H9 (cell line): ENCODE measurements around the gene ALOX5. TPM values are rescaled to one million over a fixed set of nuclear protein-coding genes. Genes with fewer than 3 reads are reported as not detected.
"Not testable (repeated sequence)": the region's sequence is repeated elsewhere in the genome, so short reads cannot be mapped to it uniquely, and the experiment has no call there.

Experiments
- DNase-seq: peaks from one replicate; pipeline ENCODE4 v3.0.0-alpha.2; 2017
- H2AFZ ChIP-seq: one replicate; pipeline ENCODE4 v1.6.1; 2013; ENCODE audit warnings: mild to moderate bottlenecking, low read length, control low read depth, moderate library complexity
- H2AK5ac ChIP-seq: 2 replicates; pipeline ENCODE4 v1.6.1; 2013; ENCODE audit warnings: low read length, control low read depth, mixed read lengths; ENCODE audit not compliant: insufficient read length
- H2BK120ac ChIP-seq: one replicate; pipeline ENCODE4 v1.6.1; 2013; ENCODE audit warnings: low read depth, mild to moderate bottlenecking, low read length, control low read depth, inconsistent platforms; ENCODE audit not compliant: poor library complexity, severe bottlenecking
- H2BK12ac ChIP-seq: 2 replicates; pipeline ENCODE4 v1.6.1; 2013; ENCODE audit warnings: low read length, control low read depth, mixed read lengths, low read depth; ENCODE audit not compliant: insufficient read length
- H2BK15ac ChIP-seq: 2 replicates; pipeline ENCODE4 v1.6.1; 2013; ENCODE audit warnings: low read depth, low read length, control low read depth
- H2BK20ac ChIP-seq: one replicate; pipeline ENCODE4 v1.6.1; 2013; ENCODE audit warnings: low read depth, mild to moderate bottlenecking, low read length, control low read depth, inconsistent platforms; ENCODE audit not compliant: poor library complexity, severe bottlenecking
- H2BK5ac ChIP-seq: 2 replicates; pipeline ENCODE4 v1.6.1; 2013; ENCODE audit warnings: low read length, control low read depth, mixed read lengths; ENCODE audit not compliant: insufficient read length
- H3K14ac ChIP-seq: 2 replicates; pipeline ENCODE4 v1.6.1; 2013; ENCODE audit warnings: low read length, control low read depth; ENCODE audit not compliant: insufficient read depth
- H3K18ac ChIP-seq: 2 replicates; pipeline ENCODE4 v1.6.1; 2013; ENCODE audit warnings: low read depth, mild to moderate bottlenecking, mixed read lengths, low read length, control low read depth; ENCODE audit not compliant: insufficient read length
- H3K23ac ChIP-seq: 2 replicates; pipeline ENCODE4 v1.6.1; 2013; ENCODE audit warnings: low read length, control low read depth, mixed read lengths, low read depth; ENCODE audit not compliant: insufficient read length
- H3K23me2 ChIP-seq: 2 replicates; pipeline ENCODE4 v1.6.1; 2013; ENCODE audit warnings: low read depth, mild to moderate bottlenecking, mixed read lengths, low read length, control low read depth; ENCODE audit not compliant: insufficient read length, poor library complexity, severe bottlenecking
- H3K27ac ChIP-seq: 2 replicates; pipeline ENCODE4 v1.5.1; 2013; ENCODE audit warnings: low read length, control low read depth, mixed read lengths, low read depth; ENCODE audit not compliant: insufficient read length
- H3K27me3 ChIP-seq: 2 replicates; pipeline ENCODE4 v1.6.1; 2013; ENCODE audit warnings: low read length, control low read depth, inconsistent platforms; ENCODE audit not compliant: insufficient read depth
- H3K4ac ChIP-seq: 2 replicates; pipeline ENCODE4 v1.6.1; 2013; ENCODE audit warnings: low read depth, mild to moderate bottlenecking, control low read depth, inconsistent platforms, low read length, moderate library complexity
- H3K4me1 ChIP-seq: 2 replicates; pipeline ENCODE4 v1.6.1; 2013; ENCODE audit warnings: low read length, control low read depth, inconsistent platforms; ENCODE audit not compliant: insufficient read depth
- H3K4me2 ChIP-seq: 2 replicates; pipeline ENCODE4 v1.6.1; 2013; ENCODE audit warnings: low read length, control low read depth, mixed read lengths; ENCODE audit not compliant: insufficient read length, insufficient read depth
- H3K56ac ChIP-seq: 2 replicates; pipeline ENCODE4 v1.6.1; 2013; ENCODE audit warnings: low read depth, mild to moderate bottlenecking, mixed read lengths, low read length, control low read depth; ENCODE audit not compliant: insufficient read length
- H3K79me1 ChIP-seq: 2 replicates; pipeline ENCODE4 v1.6.1; 2013; ENCODE audit warnings: low read depth, mild to moderate bottlenecking, moderate library complexity, low read length, control low read depth, inconsistent platforms; ENCODE audit not compliant: insufficient read depth, poor library complexity, severe bottlenecking
- H3K79me2 ChIP-seq: 2 replicates; pipeline ENCODE4 v1.6.1; 2013; ENCODE audit warnings: low read length, control low read depth, inconsistent platforms; ENCODE audit not compliant: insufficient read depth
- H3K9ac ChIP-seq: 2 replicates; pipeline ENCODE4 v1.6.1; 2013; ENCODE audit warnings: low read length, control low read depth, mixed read lengths; ENCODE audit not compliant: insufficient read length; ENCODE audit errors: extremely low read depth
- H3K9me3 ChIP-seq: one replicate; pipeline ENCODE4 v1.6.1; 2013; ENCODE audit warnings: low read depth, low read length, inconsistent platforms; ENCODE audit not compliant: control insufficient read depth
- H3T11ph ChIP-seq: one replicate; pipeline ENCODE4 v1.6.1; 2013; ENCODE audit warnings: mild to moderate bottlenecking, low read length, control low read depth, inconsistent platforms
- H4K20me1 ChIP-seq: one replicate; pipeline ENCODE4 v1.6.1; 2013; ENCODE audit not compliant: control insufficient read depth, insufficient read length, insufficient read depth
- H4K5ac ChIP-seq: 2 replicates; pipeline ENCODE4 v1.6.1; 2013; ENCODE audit warnings: low read depth, mild to moderate bottlenecking, mixed read lengths, low read length, control low read depth; ENCODE audit not compliant: insufficient read length
- H4K8ac ChIP-seq: replicated peaks from 2 replicates; pipeline ENCODE4 v1.6.1; 2013; ENCODE audit warnings: low read length, control low read depth, mixed read lengths, low read depth; ENCODE audit not compliant: insufficient read length
- H4K91ac ChIP-seq: 2 replicates; pipeline ENCODE4 v1.6.1; 2013; ENCODE audit warnings: low read depth, mild to moderate bottlenecking, moderate library complexity, mixed read lengths, low read length, control low read depth; ENCODE audit not compliant: insufficient read length
- H3K27ac Mint-ChIP-seq, 3 experiments: 2 replicates in 2 of 3; 3 replicates in 1 of 3; pipeline ENCODE4 v1.8.0; 2020 to 2021; ENCODE audit warnings: mixed read lengths in 3 of 3, mild to moderate bottlenecking in 1 of 3, moderate library complexity in 1 of 3
- H3K27me3 Mint-ChIP-seq: 2 replicates; pipeline ENCODE4 v1.8.0; 2021; ENCODE audit warnings: low read depth, mild to moderate bottlenecking, moderate library complexity, mixed read lengths
- H3K36me3 Mint-ChIP-seq, 3 experiments: 2 replicates in 2 of 3; 3 replicates in 1 of 3; pipeline ENCODE4 v1.8.0; 2020 to 2021; ENCODE audit warnings: low read depth in 3 of 3, mixed read lengths in 3 of 3; ENCODE audit not compliant: insufficient read depth in 1 of 3
- H3K4me1 Mint-ChIP-seq, 2 experiments: 2 replicates each; pipeline ENCODE4 v1.8.0; 2020; ENCODE audit warnings: mixed read lengths in 2 of 2
- H3K4me3 Mint-ChIP-seq, 2 experiments: 2 replicates in 1 of 2; 3 replicates in 1 of 2; pipeline ENCODE4 v1.8.0; 2020 to 2021; ENCODE audit warnings: mild to moderate bottlenecking in 2 of 2, mixed read lengths in 2 of 2, moderate library complexity in 1 of 2
- H3K9me3 Mint-ChIP-seq, 2 experiments: 2 replicates in 1 of 2; 3 replicates in 1 of 2; pipeline ENCODE4 v1.8.0; 2020; ENCODE audit warnings: mild to moderate bottlenecking in 2 of 2, mixed read lengths in 2 of 2, moderate library complexity in 1 of 2
- WGBS: extraction: QIAGEN DNeasy Blood & Tissue Kit; methylation state at CpG from one replicate; pipeline ENCODE4 v1.1.7; 2013; ENCODE audit warnings: missing lambda C conversion rate, low lambda C conversion rate, mixed read lengths; ENCODE audit not compliant: insufficient read length; ENCODE audit errors: extremely low coverage; 5-methylcytosine and 5-hydroxymethylcytosine counted together
- total RNA-seq: library from RNA; stranded (reverse); gene quantifications from 2 replicates; pipeline ENCODE4 v1.2.1, GENCODE V29; 2021

ALOX5 gene
- total RNA-seq, 1 experiment from 2014 or later = 3.7 TPM

- H4K5ac ChIP-seq, H3K23ac ChIP-seq, H3K36me3 Mint-ChIP-seq, H3K4ac ChIP-seq, DNase-seq, H3K9ac ChIP-seq, H3T11ph ChIP-seq, H3K79me1 ChIP-seq, H3K79me2 ChIP-seq, H4K8ac ChIP-seq, H3K9me3 ChIP-seq, H3K27ac Mint-ChIP-seq, H3K56ac ChIP-seq, H3K4me3 Mint-ChIP-seq, H3K27ac ChIP-seq, H3K4me1 Mint-ChIP-seq, H3K27me3 ChIP-seq, H2BK15ac ChIP-seq, H2AK5ac ChIP-seq, H2BK5ac ChIP-seq, H2BK20ac ChIP-seq, H3K4me1 ChIP-seq, H2BK120ac ChIP-seq, H3K4me2 ChIP-seq, H3K18ac ChIP-seq, H4K20me1 ChIP-seq, H2BK12ac ChIP-seq, H3K14ac ChIP-seq, H3K23me2 ChIP-seq, H4K91ac ChIP-seq, H2AFZ ChIP-seq: not testable (repeated sequence)
- Mint-ChIP-seq H3K27me3 (peaks cover 25% of the 10 kb centered on the region), H3K9me3 (peaks cover 27 to 40% of the 10 kb centered on the region in 2 experiments)
- WGBS = no CpG with 5 or more reads among the region's 3 CpGs
These were observed 42.2 kb upstream of the ALOX5 start for GRCh38 chr10:45331824-45332223.
